ENCODE data around the gene TXNDC15. TPM values are rescaled to one million over a fixed set of nuclear protein-coding genes. Genes with fewer than 3 reads are reported as not detected.
"Not testable (repeated sequence)": the region's sequence is repeated elsewhere in the genome, so short reads cannot be mapped to it uniquely, and the experiment has no call there.

TXNDC15 gene
- total RNA-seq, 2 donors from 2014 or later, result 91.2 to 181 TPM

- DNase-seq (ENCODE audit: low spot score), result peak; percentile 77
- no peaks in the 10 kb centered on the region for H3K36me3 ChIP-seq
- no peaks in the 10 kb centered on the region for H3K9me3 ChIP-seq
- peak within 1 kb of the TSS; percentile 83 for H3K4me3 ChIP-seq
- H3K27me3 ChIP-seq (replicated peaks; ENCODE audit: insufficient read depth), result no peaks in the 10 kb centered on the region
- H3K27ac ChIP-seq, result peak within 1 kb of the TSS; percentile 90 to 94
- no peak for TF ChIP-seq CTCF (IDR thresholded peaks at IDR 0.05)
- peaks cover 28 to 43% of the 10 kb centered on the region in 2 donors for H3K4me1 ChIP-seq (ENCODE audit: control insufficient read depth in 1 of 2, low read depth in 2 of 2)
- peak; percentile 91 for ATAC-seq (ENCODE audit: insufficient number of reproducible peaks, low FRiP score, low read depth)
These were observed 28.1 kb upstream of the TXNDC15 start, which contains the start of gene C5orf24 for GRCh38 chr5:134845852-134846640. Gene C5orf24, plus strand, starts transcription at chr5:134845968. Its CDS starts 8,933 bp downstream, at chr5:134854901.

GRCh38 chr5:134846641-134846960, 27.6 kb upstream of the TXNDC15 start:
- H3K27me3 ChIP-seq (replicated peaks; ENCODE audit: insufficient read depth), result no peaks in the 10 kb centered on the region
- TF ChIP-seq CTCF (IDR thresholded peaks at IDR 0.05), result no peak
- no peak for DNase-seq (ENCODE audit: low spot score)
- no peaks in the 10 kb centered on the region for H3K9me3 ChIP-seq
- peaks cover 30 to 45% of the 10 kb centered on the region in 2 donors for H3K4me1 ChIP-seq (ENCODE audit: control insufficient read depth in 1 of 2, low read depth in 2 of 2)
- peak overlapping the region; percentile 83 for H3K4me3 ChIP-seq
- no peak for ATAC-seq (ENCODE audit: insufficient number of reproducible peaks, low FRiP score, low read depth)
- H3K36me3 ChIP-seq, result no peaks in the 10 kb centered on the region
- H3K27ac ChIP-seq, result peak overlapping the region; percentile 90 to 94

- not testable (repeated sequence) for ATAC-seq (ENCODE audit: insufficient number of reproducible peaks, low FRiP score, low read depth); H3K4me3 ChIP-seq; H3K27ac ChIP-seq; H3K27me3 ChIP-seq (replicated peaks; ENCODE audit: insufficient read depth); H3K9me3 ChIP-seq; H3K36me3 ChIP-seq; DNase-seq (ENCODE audit: low spot score)
- H3K4me1 ChIP-seq (ENCODE audit: control insufficient read depth in 1 of 2, low read depth in 2 of 2), result peaks cover 33 to 56% of the 10 kb centered on the region in 2 donors
These were observed 24.7 kb upstream of the TXNDC15 start for GRCh38 chr5:134849434-134849933.

- ATAC-seq (ENCODE audit: insufficient number of reproducible peaks, low FRiP score, low read depth), result no peak
These were observed 22.8 kb upstream of the TXNDC15 start for GRCh38 chr5:134851307-134851923.

GRCh38 chr5:134856465-134856864, 17.7 kb upstream of the TXNDC15 start:
- H3K27me3 ChIP-seq (replicated peaks; ENCODE audit: insufficient read depth); H3K27ac ChIP-seq; ATAC-seq (ENCODE audit: insufficient number of reproducible peaks, low FRiP score, low read depth); H3K9me3 ChIP-seq; DNase-seq (ENCODE audit: low spot score); H3K4me3 ChIP-seq: not testable (repeated sequence)
- peaks cover 6 to 13% of the 10 kb centered on the region in 2 donors for H3K4me1 ChIP-seq (ENCODE audit: control insufficient read depth in 1 of 2, low read depth in 2 of 2)
- peaks cover 26% of the 10 kb centered on the region for H3K36me3 ChIP-seq

More at GRCh38 chr5:134851307-134851923, 22.8 kb upstream of the TXNDC15 start:
- peak; percentile 30 for TF ChIP-seq CTCF (IDR thresholded peaks at IDR 0.05)
- peaks cover 11% of the 10 kb centered on the region for H3K36me3 ChIP-seq
- H3K9me3 ChIP-seq, result no peaks in the 10 kb centered on the region
- no peaks in the 10 kb centered on the region for H3K27me3 ChIP-seq (replicated peaks; ENCODE audit: insufficient read depth)
- H3K4me1 ChIP-seq (ENCODE audit: control insufficient read depth in 1 of 2, low read depth in 2 of 2), result peaks cover 33 to 56% of the 10 kb centered on the region in 2 donors
- DNase-seq (ENCODE audit: low spot score), result no peak
- H3K27ac ChIP-seq, result no peak overlapping the region
- H3K4me3 ChIP-seq, result no peak overlapping the region

GRCh38 chr5:134857401-134857800, 16.8 kb upstream of the TXNDC15 start:
- H3K4me3 ChIP-seq, result no peak overlapping the region
- no peak for DNase-seq (ENCODE audit: low spot score)
- H3K4me1 ChIP-seq (ENCODE audit: control insufficient read depth in 1 of 2, low read depth in 2 of 2), result peaks cover 6% of the 10 kb centered on the region in 2 donors
- H3K9me3 ChIP-seq, result no peaks in the 10 kb centered on the region
- TF ChIP-seq CTCF (IDR thresholded peaks at IDR 0.05), result no peak
- H3K27me3 ChIP-seq (replicated peaks; ENCODE audit: insufficient read depth), result no peaks in the 10 kb centered on the region
- no peak overlapping the region for H3K27ac ChIP-seq
- ATAC-seq (ENCODE audit: insufficient number of reproducible peaks, low FRiP score, low read depth), result no peak
- H3K36me3 ChIP-seq, result peaks cover 29% of the 10 kb centered on the region
